ENCODE data around the gene GPR157. TPM values are rescaled to one million over a fixed set of nuclear protein-coding genes. Genes with fewer than 3 reads are reported as not detected.
A peak's percentile ranks its signal among the peaks of the same experiment; 100 is the strongest.

The GPR157 gene
- total and polyA plus RNA-seq, 10 of the 15 experiments (the other 5 are each of a cell fraction or from before 2014, with no cell fraction given) = 0.66 to 15.9 (median 3.1) TPM

GRCh38 chr1:9128520-9129265, at the start of gene GPR157 (continued):
- TF ChIP-seq ZBTB40 (IDR thresholded peaks at IDR 0.05; ENCODE audit: borderline replicate concordance) = no peak
- no peak for TF ChIP-seq MYB (IDR thresholded peaks at IDR 0.05; ENCODE audit: borderline replicate concordance, low read depth, low read length)
- TF ChIP-seq ZNF24 (IDR thresholded peaks at IDR 0.05) = no peak
- no peak for TF ChIP-seq POLR2AphosphoS5 (IDR thresholded peaks at IDR 0.05; ENCODE audit: low read length)
- no peak for TF ChIP-seq CEBPB (IDR thresholded peaks at IDR 0.05; ENCODE audit: borderline replicate concordance in 1 of 2, low read depth in 2 of 2, low read length in 2 of 2)
- no peak for TF ChIP-seq SIX5 (IDR thresholded peaks at IDR 0.05; ENCODE audit: low read depth, low read length, severe bottlenecking)
- no peak for TF ChIP-seq POU2F2 (IDR thresholded peaks at IDR 0.05; ENCODE audit: borderline replicate concordance, low read depth, low read length)
- peak in 1 of 2 experiments; percentile 74; a peak in 2 of 4 replicates for TF ChIP-seq BHLHE40 (IDR thresholded peaks at IDR 0.05; ENCODE audit: borderline replicate concordance in 1 of 2, low read depth in 2 of 2, low read length in 1 of 2)
- TF ChIP-seq HCFC1 (IDR thresholded peaks at IDR 0.05; ENCODE audit: low read length) = 0 out of 2 replicates have a peak, but pooled peaks have one; percentile 13
- TF ChIP-seq MLLT1 (IDR thresholded peaks at IDR 0.05) = 0 out of 2 replicates have a peak, but pooled peaks have one; percentile 5
- TF ChIP-seq HSF1 (IDR thresholded peaks at IDR 0.05; ENCODE audit: low read depth, low read length) = no peak
- peak; percentile 90 for TF ChIP-seq ZNF687 (IDR thresholded peaks at IDR 0.05)
- no peak for TF ChIP-seq IRF3 (IDR thresholded peaks at IDR 0.05)
- no peak for TF ChIP-seq ZSCAN29 (IDR thresholded peaks at IDR 0.05)
- peak in 1 of 2 experiments; percentile 18; a peak in 1 of 3 replicates for TF ChIP-seq EGR1 (IDR thresholded peaks at IDR 0.05; ENCODE audit: borderline replicate concordance in 1 of 2, low read depth in 2 of 2, low read length in 2 of 2)
- no peak for TF ChIP-seq KDM1A (IDR thresholded peaks at IDR 0.05; ENCODE audit: borderline replicate concordance)
